Activated naive CD4-positive, alpha-beta T cell (primary cell): ENCODE measurements around the gene PPP3CA.

ENCODE experiments used
- DNase-seq, 4 experiments: peaks; one replicate each; lab custom pipeline; 2025; lab: John Stamatoyannopoulos, UW

PPP3CA gene

GRCh38 chr4:101288365-101289145 is 58.8 kb downstream of the PPP3CA start:
- no peak for DNase-seq

- DNase-seq, result no peak
These were observed 60.0 kb downstream of the PPP3CA start for GRCh38 chr4:101287324-101287723.

- DNase-seq, result no peak
These were observed 60.7 kb downstream of the PPP3CA start for GRCh38 chr4:101286663-101287062.

- DNase-seq, result no peak
These were observed 61.3 kb downstream of the PPP3CA start for GRCh38 chr4:101285985-101286384.

- DNase-seq, result no peak
These were observed 62.8 kb downstream of the PPP3CA start for GRCh38 chr4:101284546-101284945.

GRCh38 chr4:101283434-101283833 is 63.9 kb downstream of the PPP3CA start:
- no peak for DNase-seq

- DNase-seq, result no peak
These were observed 65.1 kb downstream of the PPP3CA start for GRCh38 chr4:101282076-101282844.

GRCh38 chr4:101280866-101281600 is 66.3 kb downstream of the PPP3CA start:
- DNase-seq, result no peak

GRCh38 chr4:101279377-101279871 is 67.9 kb downstream of the PPP3CA start:
- DNase-seq, result no peak

- DNase-seq, result no peak
These were observed 69.7 kb downstream of the PPP3CA start for GRCh38 chr4:101277671-101278070.

GRCh38 chr4:101276661-101277060 is 70.7 kb downstream of the PPP3CA start:
- no peak for DNase-seq

GRCh38 chr4:101274888-101275752 is 72.2 kb downstream of the PPP3CA start:
- DNase-seq, result no peak

- DNase-seq, result no peak
These were observed 75.8 kb downstream of the PPP3CA start for GRCh38 chr4:101271516-101271915.

GRCh38 chr4:101269682-101270081 is 77.6 kb downstream of the PPP3CA start:
- no peak for DNase-seq

- DNase-seq, result no peak
These were observed 81.5 kb downstream of the PPP3CA start for GRCh38 chr4:101265816-101266172.

GRCh38 chr4:101264993-101265815 is 82.1 kb downstream of the PPP3CA start:
- DNase-seq, result no peak

- DNase-seq, result no peak
These were observed 82.8 kb downstream of the PPP3CA start for GRCh38 chr4:101264512-101264911.

- DNase-seq, result no peak
These were observed 84.6 kb downstream of the PPP3CA start for GRCh38 chr4:101262683-101263082.

GRCh38 chr4:101259876-101260275 is 87.5 kb downstream of the PPP3CA start:
- no peak for DNase-seq

GRCh38 chr4:101258883-101259282 is 88.4 kb downstream of the PPP3CA start:
- no peak for DNase-seq

GRCh38 chr4:101256222-101256621 is 91.1 kb downstream of the PPP3CA start:
- DNase-seq, result no peak
